Upper lobe of left lung (tissue), 6 donors: Measurements from ENCODE around the gene MCU. TPM values are rescaled to one million over a fixed set of nuclear protein-coding genes. Genes with fewer than 3 reads are reported as not detected.
"Not testable (repeated sequence)": the region's sequence is repeated elsewhere in the genome, so short reads cannot be mapped to it uniquely, and the experiment has no call there.

Experiments
- ATAC-seq, 2 donors: fragments of 200-7000 bp; cut with Tn5 transposase; one replicate each; pipeline ENCODE4 v1.9.1; 2022; ENCODE audit warnings: mild to moderate bottlenecking in 2 of 2, moderate library complexity in 2 of 2; ENCODE audit not compliant: low FRiP score in 2 of 2
- DNase-seq, 2 donors: peaks; one replicate each; pipeline ENCODE4 v3.0.0-alpha.2; 2019 to 2020
- H3K27ac ChIP-seq, 4 donors: fragments of 200-600 bp; sonication (generic); one replicate each; pipeline ENCODE4 v1.5.1; 2016 to 2019
- H3K27me3 ChIP-seq, 4 donors: fragments of 200-600 bp; sonication (generic); one replicate each; pipeline ENCODE4 v1.5.1; 2017 to 2019
- H3K36me3 ChIP-seq, 4 donors: fragments of 200-600 bp; sonication (generic); one replicate each; pipeline ENCODE4 v1.5.1; 2016 to 2019
- H3K4me1 ChIP-seq, 4 donors: fragments of 200-600 bp; sonication (generic); one replicate each; pipeline ENCODE4 v1.5.1; 2018 to 2019
- H3K4me3 ChIP-seq, 4 donors: fragments of 200-600 bp; sonication (generic); one replicate each; pipeline ENCODE4 v1.5.1; 2017 to 2019; ENCODE audit warnings: mild to moderate bottlenecking in 2 of 4, moderate library complexity in 1 of 4
- H3K9me3 ChIP-seq, 4 donors: fragments of 200-600 bp; sonication (generic); one replicate each; pipeline ENCODE4 v1.5.1; 2018 to 2019
- CTCF ChIP-seq, 6 experiments: fragments of 450-650 bp in 4 of 6; fragments of 200-600 bp in 2 of 6; sonication (generic) in 2 of 6; IDR thresholded peaks; one replicate each; pipeline ENCODE4 v1.5.1; 2016 to 2019; ENCODE audit warnings: antibody characterized with exemption in 6 of 6
- EP300 ChIP-seq, 4 donors: sonication (generic); formaldehyde crosslinking; IDR thresholded peaks; one replicate each; pipeline ENCODE4 v1.5.1; 2017; ENCODE audit warnings: antibody characterized with exemption in 4 of 4, control low read depth in 2 of 4
- POLR2A ChIP-seq, 4 donors: fragments of 450-650 bp; IDR thresholded peaks; one replicate each; pipeline ENCODE4 v1.5.1; 2016 to 2017; ENCODE audit warnings: antibody characterized with exemption in 4 of 4, mild to moderate bottlenecking in 2 of 4
- POLR2AphosphoS5 ChIP-seq, 2 donors: sonication (generic); formaldehyde crosslinking; IDR thresholded peaks; one replicate each; pipeline ENCODE4 v1.5.1; 2017; ENCODE audit warnings: antibody characterized with exemption in 2 of 2
- WGBS, 2 donors: methylation state at CpG; one replicate each; pipeline ENCODE4 v1.1.5; 2017 to 2018; 5-methylcytosine and 5-hydroxymethylcytosine counted together
- total RNA-seq, 6 donors: library from RNA; depleted of rRNA in 4 of 6; stranded (reverse); fragments of >200 nt in 4 of 6; gene quantifications; one replicate each; pipeline versions ENCODE4 v1.1.0 to v1.2.1, GENCODE V29; 2016 to 2021
- donor health status: DM: no; HTN: no; CAD: no; lungs with moderate emphysema.
- donor health status: DM: no; HTN: yes; CAD: no; lungs with severe emphysema.

The MCU gene
- total RNA-seq, 6 donors from 2014 or later: 28.2 to 50.5 (median 32.1) TPM

GRCh38 chr10:72673280-72673679, 18.7 kb upstream of the MCU start:
- 93 to 95% methylated on average over 1 of the region's 1 CpG for WGBS, 2 donors
- TF ChIP-seq POLR2AphosphoS5 (IDR thresholded peaks at IDR 0.05): no peak
- no peak for TF ChIP-seq EP300 (IDR thresholded peaks at IDR 0.05)
- no peak for TF ChIP-seq CTCF (IDR thresholded peaks at IDR 0.05)
- no peak for TF ChIP-seq POLR2A (IDR thresholded peaks at IDR 0.05)
- ATAC-seq: no peak
- no peak for DNase-seq
- H3K4me1 ChIP-seq: peaks cover 0 to 7% (median 3%) of the 10 kb centered on the region in 4 donors
- H3K9me3 ChIP-seq: no peaks in the 10 kb centered on the region
- no peaks in the 10 kb centered on the region for H3K36me3 ChIP-seq
- H3K27me3 ChIP-seq: no peaks in the 10 kb centered on the region
- no peak overlapping the region for H3K27ac ChIP-seq
- H3K4me3 ChIP-seq: no peak overlapping the region

- H3K36me3 ChIP-seq, H3K27ac ChIP-seq, ATAC-seq, H3K9me3 ChIP-seq, H3K4me3 ChIP-seq, H3K4me1 ChIP-seq, DNase-seq, H3K27me3 ChIP-seq: not testable (repeated sequence)
- WGBS, 2 donors: 94 to 97% methylated on average over 5 of the region's 5 CpGs
Measured at GRCh38 chr10:72674174-72674573, 17.8 kb upstream of the MCU start.

- no peaks in the 10 kb centered on the region for H3K9me3 ChIP-seq
- WGBS, 2 donors: 85 to 95% methylated on average over 4 of the region's 4 CpGs
Measured at GRCh38 chr10:72679838-72680241, 12.1 kb upstream of the MCU start.

GRCh38 chr10:72682638-72683037, 9.3 kb upstream of the MCU start:
- 56 to 64% methylated on average over 6 of the region's 6 CpGs for WGBS, 2 donors
- ATAC-seq (no peak), DNase-seq (no peak)
- Histone ChIP-seq H3K36me3 (no peaks in the 10 kb centered on the region), H3K4me3 (no peak overlapping the region), H3K9me3 (no peaks in the 10 kb centered on the region), H3K27me3 (no peaks in the 10 kb centered on the region), H3K4me1 (peaks cover 0 to 8% (median 1%) of the 10 kb centered on the region in 4 donors), H3K27ac (no peak overlapping the region)
- no peak for TF ChIP-seq CTCF (IDR thresholded peaks at IDR 0.05)
- no peak for TF ChIP-seq EP300 (IDR thresholded peaks at IDR 0.05)
- no peak for TF ChIP-seq POLR2AphosphoS5 (IDR thresholded peaks at IDR 0.05)
- TF ChIP-seq POLR2A (IDR thresholded peaks at IDR 0.05): no peak

More at GRCh38 chr10:72679838-72680241, 12.1 kb upstream of the MCU start:
- no peak for TF ChIP-seq POLR2A (IDR thresholded peaks at IDR 0.05)
- TF ChIP-seq POLR2AphosphoS5 (IDR thresholded peaks at IDR 0.05): no peak
- no peak for TF ChIP-seq CTCF (IDR thresholded peaks at IDR 0.05)
- no peak for TF ChIP-seq EP300 (IDR thresholded peaks at IDR 0.05)
- DNase-seq (no peak), ATAC-seq (no peak)
- no peak overlapping the region for H3K4me3 ChIP-seq
- H3K27ac ChIP-seq: no peak overlapping the region
- H3K27me3 ChIP-seq: no peaks in the 10 kb centered on the region
- no peaks in the 10 kb centered on the region for H3K36me3 ChIP-seq
- H3K4me1 ChIP-seq: peaks cover 0 to 7% (median 3%) of the 10 kb centered on the region in 4 donors

GRCh38 chr10:72685264-72685921, 6.5 kb upstream of the MCU start:
- Histone ChIP-seq H3K36me3 (no peaks in the 10 kb centered on the region), H3K27me3 (no peaks in the 10 kb centered on the region), H3K9me3 (no peaks in the 10 kb centered on the region), H3K27ac (no peak overlapping the region), H3K4me1 (peaks cover 0 to 15% (median 5%) of the 10 kb centered on the region in 4 donors), H3K4me3 (no peak overlapping the region)
- no peak for TF ChIP-seq CTCF (IDR thresholded peaks at IDR 0.05)
- TF ChIP-seq EP300 (IDR thresholded peaks at IDR 0.05): no peak
- DNase-seq (no peak), ATAC-seq (no peak)
- 87 to 88% methylated on average over 7 of the region's 7 CpGs for WGBS, 2 donors

DNA sequence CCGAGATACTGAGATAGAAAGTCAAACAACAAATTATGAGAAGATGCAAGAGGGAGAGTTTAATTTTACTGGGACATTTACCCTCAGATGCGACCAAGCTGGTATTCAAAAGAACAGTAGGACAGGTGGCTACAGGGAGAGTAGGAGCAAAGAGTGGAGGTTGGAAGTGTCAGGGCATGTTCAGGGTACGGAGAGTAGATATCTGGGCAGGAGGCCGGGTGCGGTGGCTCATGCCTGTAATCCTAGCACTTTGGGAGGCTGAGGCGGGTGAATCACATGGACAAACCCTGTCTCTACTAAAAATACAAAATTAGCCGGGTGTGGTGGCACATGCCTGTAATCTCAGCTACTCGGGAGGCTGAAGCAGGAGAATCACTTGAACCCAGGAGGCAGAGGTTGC, 5.5 kb upstream of the MCU start:
- 89 to 90% methylated on average over 8 of the region's 8 CpGs for WGBS, 2 donors
- H3K36me3 ChIP-seq, H3K27me3 ChIP-seq, DNase-seq, H3K9me3 ChIP-seq, H3K4me3 ChIP-seq, ATAC-seq: not testable (repeated sequence)
- peaks cover 0 to 15% (median 7%) of the 10 kb centered on the region in 4 donors for H3K4me1 ChIP-seq
- H3K27ac ChIP-seq: peak overlapping the region in 3 of 4 donors; percentile 61 to 72 (median 62)
